B cell (primary cell): ENCODE results near the gene BRSK2. TPM values are rescaled to one million over a fixed set of nuclear protein-coding genes. Genes with fewer than 3 reads are reported as not detected.

Source experiments
- ATAC-seq: fragments of 200-7000 bp; cut with Tn5 transposase; one replicate; pipeline ENCODE4 v1.10.0; 2021; ENCODE audit warnings: low read depth, mild to moderate bottlenecking, moderate number of reproducible peaks, moderate library complexity
- CTCF ChIA-PET: fragments of 350-600 bp; sonication (Branson Sonifier 250); formaldehyde crosslinking; loops from one replicate; lab custom pipeline; 2021; ENCODE audit warnings: antibody characterized with exemption, inconsistent platforms; lab: Charles Lee
- POLR2A ChIA-PET: fragments of 350-600 bp; sonication (Branson Sonifier 250); formaldehyde crosslinking; loops from one replicate; lab custom pipeline; 2021; ENCODE audit warnings: antibody characterized with exemption; lab: Charles Lee
- DNase-seq: peaks from one replicate; pipeline ENCODE4 v3.0.0; 2013
- H2AFZ ChIP-seq: 2 replicates; pipeline ENCODE4 v1.6.1; 2012; ENCODE audit warnings: mild to moderate bottlenecking, low read depth, low read length; ENCODE audit not compliant: insufficient read depth, poor library complexity, severe bottlenecking
- H3K27ac ChIP-seq, 2 donors: 1 replicate in 1 of 2; 2 replicates in 1 of 2; pipeline ENCODE4 v1.5.1; 2012 to 2013; ENCODE audit warnings: low read length in 2 of 2, mild to moderate bottlenecking in 2 of 2, moderate library complexity in 1 of 2
- H3K27me3 ChIP-seq, 4 experiments: fragments of 200-600 bp in 1 of 4; sonication (generic) in 1 of 4; replicated peaks in 1 of 4; 1 replicate in 2 of 4; 2 replicates in 2 of 4; pipeline versions ENCODE4 v1.6.1 to v1.7.0; 2013 to 2016; ENCODE audit warnings: low read length in 3 of 4, mild to moderate bottlenecking in 2 of 4, mixed read lengths in 1 of 4, moderate library complexity in 1 of 4; ENCODE audit not compliant: insufficient read depth in 4 of 4, control insufficient read depth in 3 of 4; ENCODE audit errors: control extremely low read depth in 1 of 4
- H3K36me3 ChIP-seq, 2 experiments: replicated peaks in 1 of 2; 1 replicate in 1 of 2; 2 replicates in 1 of 2; pipeline versions ENCODE4 v1.6.1 to v1.7.1; 2013; ENCODE audit warnings: low read length in 1 of 2; ENCODE audit not compliant: insufficient read depth in 2 of 2, control insufficient read depth in 1 of 2; ENCODE audit errors: control extremely low read depth in 1 of 2, extremely low read depth in 1 of 2
- H3K4me1 ChIP-seq, 2 donors: fragments of 200-600 bp in 1 of 2; sonication (generic) in 1 of 2; 1 replicate in 1 of 2; 2 replicates in 1 of 2; pipeline versions ENCODE4 v1.5.1 to v1.6.1; 2013 to 2017; ENCODE audit warnings: low read length in 2 of 2; ENCODE audit not compliant: control insufficient read depth in 2 of 2, insufficient read depth in 2 of 2
- H3K4me2 ChIP-seq: replicated peaks from 2 replicates; pipeline ENCODE3; 2012; ENCODE audit warnings: mild to moderate bottlenecking, low read depth, low read length; ENCODE audit not compliant: poor library complexity, severe bottlenecking
- H3K4me3 ChIP-seq, 5 experiments: fragments of 200-600 bp in 1 of 5; sonication (generic) in 1 of 5; 1 replicate in 3 of 5; 2 replicates in 2 of 5; pipeline versions ENCODE4 v1.5.1 to v1.7.0; 2011 to 2016; ENCODE audit warnings: low read length in 4 of 5, mild to moderate bottlenecking in 4 of 5, low read depth in 2 of 5, control low read depth in 1 of 5, moderate library complexity in 1 of 5; ENCODE audit not compliant: insufficient read depth in 1 of 5; ENCODE audit errors: control extremely low read depth in 1 of 5, extremely low read depth in 1 of 5
- H3K79me2 ChIP-seq: fragments of 200-600 bp; sonication (generic); one replicate; pipeline ENCODE4 v1.6.0; 2016; ENCODE audit warnings: low read length; ENCODE audit not compliant: control insufficient read depth, insufficient read depth
- H3K9ac ChIP-seq: fragments of 200-600 bp; sonication (generic); 2 replicates; pipeline ENCODE4 v1.6.1; 2017; ENCODE audit warnings: mild to moderate bottlenecking, low read length, moderate library complexity
- H3K9me3 ChIP-seq, 3 donors: one replicate each; pipeline versions ENCODE4 v1.6.1 to v1.7.1; 2013; ENCODE audit warnings: low read length in 2 of 3; ENCODE audit not compliant: control insufficient read depth in 2 of 3, insufficient read depth in 1 of 3; ENCODE audit errors: control extremely low read depth in 1 of 3
- H4K20me1 ChIP-seq: 2 replicates; pipeline ENCODE4 v1.6.0; 2012; ENCODE audit warnings: mild to moderate bottlenecking, low read length; ENCODE audit not compliant: insufficient read depth, control insufficient read depth, poor library complexity, severe bottlenecking
- H3K27ac Mint-ChIP-seq: one replicate; pipeline ENCODE4 v1.8.0; 2021; ENCODE audit warnings: mixed read lengths
- H3K27me3 Mint-ChIP-seq: one replicate; pipeline ENCODE4 v1.8.0; 2021; ENCODE audit warnings: mixed read lengths
- H3K4me1 Mint-ChIP-seq: one replicate; pipeline ENCODE4 v1.8.0; 2021; ENCODE audit warnings: mixed read lengths
- H3K4me3 Mint-ChIP-seq: one replicate; pipeline ENCODE4 v1.8.0; 2021; ENCODE audit warnings: mixed read lengths
- H3K9me3 Mint-ChIP-seq: one replicate; pipeline ENCODE4 v1.8.0; 2022; ENCODE audit warnings: mixed read lengths; ENCODE audit not compliant: insufficient read depth
- EZH2 ChIP-seq: IDR thresholded peaks from 2 replicates; pipeline ENCODE4 v1.6.1; 2012; ENCODE audit warnings: borderline replicate concordance, low read depth, mild to moderate bottlenecking, moderate library complexity, low read length; ENCODE audit not compliant: insufficient read depth, poor library complexity, severe bottlenecking
- WGBS: methylation state at CpG from one replicate; pipeline ENCODE4 v1.1.5; 2013; ENCODE audit warnings: missing lambda C conversion rate; ENCODE audit not compliant: insufficient coverage; 5-methylcytosine and 5-hydroxymethylcytosine counted together
- intact Hi-C: fragments of 100-400 bp; cut with micrococcal nuclease; formaldehyde crosslinking; loops from one replicate; pipeline ENCODE4 v1.10.0; 2022
- polyA plus RNA-seq: library from polyadenylated mRNA; depleted of rRNA; stranded (reverse); fragments of >200 nt; gene quantifications from 2 replicates; pipeline ENCODE4 v1.2.3, GENCODE V29; 2012
- total RNA-seq, 2 donors: library from RNA; stranded (reverse); fragments of 120-200 nt in 1 of 2; gene quantifications; 1 replicate in 1 of 2; 2 replicates in 1 of 2; pipeline versions ENCODE4 v1.2.3 to v1.2.4, GENCODE V29; 2013 to 2022
- TF ChIP-seq, protein P1 (sequence below): fragments of 200-600 bp; IDR thresholded peaks from one replicate; pipeline ENCODE4 v1.8.0; 2022; ENCODE audit warnings: antibody characterized with exemption, mild to moderate bottlenecking

The BRSK2 gene
- total and polyA plus RNA-seq, 2 donors (not counting 1 experiment from before 2014, with no cell fraction given), result 0.51 to 0.79 TPM

DNA sequence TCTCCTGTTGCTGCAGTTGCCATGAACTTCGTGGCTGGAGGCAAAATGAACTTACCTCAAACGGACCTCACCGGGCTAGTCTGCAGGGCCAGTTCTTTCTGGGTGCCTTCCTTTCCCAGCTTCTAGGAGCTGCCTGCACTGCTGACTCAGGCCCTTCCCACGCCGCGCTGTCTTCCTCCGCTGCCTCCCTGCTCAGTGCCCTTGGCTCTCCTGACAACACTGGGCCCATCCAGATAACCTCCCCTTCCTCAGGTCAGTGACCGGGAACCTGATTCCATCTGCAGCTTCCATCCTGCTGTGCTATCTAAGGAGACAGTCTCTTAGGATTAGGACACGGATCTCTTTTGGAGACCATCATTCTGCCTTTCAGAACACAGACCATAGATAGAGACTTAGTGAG lies 77.5 kb downstream of the BRSK2 start:
- H3K4me3 Mint-ChIP-seq, result no peak overlapping the region
- Histone ChIP-seq H3K9ac (no peak overlapping the region), H3K27me3 (no peaks in the 10 kb centered on the region), H4K20me1 (no peaks in the 10 kb centered on the region), H3K9me3 (peaks cover 0 to 13% (median 0%) of the 10 kb centered on the region in 3 donors), H3K4me2 (no peak overlapping the region), H3K4me1 (no peaks in the 10 kb centered on the region), H2AFZ (no peak overlapping the region), H3K4me3 (no peak overlapping the region), H3K36me3 (peaks cover 0 to 18% of the 10 kb centered on the region in 2 experiments), H3K27ac (no peak overlapping the region), H3K79me2 (no peaks in the 10 kb centered on the region)
- H3K4me1 Mint-ChIP-seq, result no peaks in the 10 kb centered on the region
- no peak for ATAC-seq
- no peaks in the 10 kb centered on the region for H3K27me3 Mint-ChIP-seq
- CTCF ChIA-PET, result no interaction called here
- 94% methylated on average over 9 of the region's 9 CpGs for WGBS
- intact Hi-C loops, result no loop called here
- DNase-seq, result no peak
- no peak for TF ChIP-seq EZH2
- TF ChIP-seq, protein P1, sequence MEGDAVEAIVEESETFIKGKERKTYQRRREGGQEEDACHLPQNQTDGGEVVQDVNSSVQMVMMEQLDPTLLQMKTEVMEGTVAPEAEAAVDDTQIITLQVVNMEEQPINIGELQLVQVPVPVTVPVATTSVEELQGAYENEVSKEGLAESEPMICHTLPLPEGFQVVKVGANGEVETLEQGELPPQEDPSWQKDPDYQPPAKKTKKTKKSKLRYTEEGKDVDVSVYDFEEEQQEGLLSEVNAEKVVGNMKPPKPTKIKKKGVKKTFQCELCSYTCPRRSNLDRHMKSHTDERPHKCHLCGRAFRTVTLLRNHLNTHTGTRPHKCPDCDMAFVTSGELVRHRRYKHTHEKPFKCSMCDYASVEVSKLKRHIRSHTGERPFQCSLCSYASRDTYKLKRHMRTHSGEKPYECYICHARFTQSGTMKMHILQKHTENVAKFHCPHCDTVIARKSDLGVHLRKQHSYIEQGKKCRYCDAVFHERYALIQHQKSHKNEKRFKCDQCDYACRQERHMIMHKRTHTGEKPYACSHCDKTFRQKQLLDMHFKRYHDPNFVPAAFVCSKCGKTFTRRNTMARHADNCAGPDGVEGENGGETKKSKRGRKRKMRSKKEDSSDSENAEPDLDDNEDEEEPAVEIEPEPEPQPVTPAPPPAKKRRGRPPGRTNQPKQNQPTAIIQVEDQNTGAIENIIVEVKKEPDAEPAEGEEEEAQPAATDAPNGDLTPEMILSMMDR, result no peak
- no peaks in the 10 kb centered on the region for H3K9me3 Mint-ChIP-seq
- peak overlapping the region; percentile 43 for H3K27ac Mint-ChIP-seq
- POLR2A ChIA-PET, result no interaction called here

DNA sequence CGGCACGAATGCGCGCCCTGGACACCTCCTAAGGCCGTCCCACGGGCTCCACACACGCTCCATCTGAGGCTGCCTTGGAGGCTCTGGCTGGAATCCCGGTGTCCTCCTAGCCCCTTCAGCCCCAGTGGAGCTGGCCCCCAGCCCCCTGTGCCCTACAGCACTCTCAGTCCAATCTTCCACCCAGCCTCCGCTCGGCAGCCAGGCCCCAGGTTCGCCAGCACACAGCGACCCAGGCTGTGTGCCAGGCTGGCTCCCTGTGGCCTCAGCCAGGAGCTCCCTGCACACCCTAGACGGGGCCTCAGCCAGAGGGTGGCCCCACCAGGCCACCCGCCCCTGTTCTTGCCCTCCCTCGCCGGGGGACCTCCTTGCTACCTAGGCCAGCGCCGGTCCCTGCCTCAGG lies 78.3 kb downstream of the BRSK2 start:
- Histone ChIP-seq H3K9ac (no peak overlapping the region), H3K36me3 (peaks cover 0 to 22% of the 10 kb centered on the region in 2 experiments), H2AFZ (no peak overlapping the region), H3K79me2 (no peaks in the 10 kb centered on the region), H3K4me3 (no peak overlapping the region), H4K20me1 (no peaks in the 10 kb centered on the region), H3K4me1 (no peaks in the 10 kb centered on the region), H3K9me3 (peaks cover 0 to 13% (median 0%) of the 10 kb centered on the region in 3 donors), H3K4me2 (no peak overlapping the region), H3K27me3 (no peaks in the 10 kb centered on the region), H3K27ac (no peak overlapping the region)
- intact Hi-C loops, result no loop called here
- no peak overlapping the region for H3K4me3 Mint-ChIP-seq
- ChIA-PET CTCF (no interaction called here), POLR2A (interaction anchor here (0.6 kb wide), 1 partner anchor 40 kb away, joined by 8 read pairs; no protein-coding TSS in a partner anchor)
- DNase-seq, result no peak
- no peaks in the 10 kb centered on the region for H3K27me3 Mint-ChIP-seq
- no peak overlapping the region for H3K27ac Mint-ChIP-seq
- H3K4me1 Mint-ChIP-seq, result no peaks in the 10 kb centered on the region
- no peak for ATAC-seq
- WGBS, result 91% methylated on average over 18 of the region's 18 CpGs
- no peaks in the 10 kb centered on the region for H3K9me3 Mint-ChIP-seq
- TF ChIP-seq EZH2, result no peak
- TF ChIP-seq, protein P1, result no peak
